Activated CD8-positive, alpha-beta memory T cell treated with anti-CD3 and anti-CD28 coated beads, Interleukin-2, amount 10 ng/mL, durations not matched to agents 7 days and 5 days (primary cell): Measurements from ENCODE around the gene CES5A. TPM values are rescaled to one million over a fixed set of nuclear protein-coding genes. Genes with fewer than 3 reads are reported as not detected.
"Not testable (repeated sequence)": the region's sequence is repeated elsewhere in the genome, so short reads cannot be mapped to it uniquely, and the experiment has no call there.

Source experiments
- ATAC-seq: fragments of 150-1000 bp; cut with Tn5 transposase; one replicate; pipeline ENCODE4 v1.10.0; 2021; ENCODE audit warnings: moderate library complexity
- CTCF ChIA-PET: fragments of 350-600 bp; sonication (Branson Sonifier 250); formaldehyde crosslinking; loops from one replicate; lab custom pipeline; 2021; ENCODE audit warnings: antibody characterized with exemption; lab: Charles Lee
- DNase-seq: peaks from one replicate; pipeline ENCODE4 v3.0.0-alpha.2; 2020
- H3K27ac Mint-ChIP-seq: one replicate; pipeline ENCODE4 v1.8.0; 2021; ENCODE audit warnings: mild to moderate bottlenecking, mixed read lengths
- H3K27me3 Mint-ChIP-seq: one replicate; pipeline ENCODE4 v1.8.0; 2021; ENCODE audit warnings: mixed read lengths
- H3K36me3 Mint-ChIP-seq: one replicate; pipeline ENCODE4 v1.8.0; 2021; ENCODE audit warnings: mild to moderate bottlenecking, mixed read lengths
- H3K4me1 Mint-ChIP-seq: one replicate; pipeline ENCODE4 v1.8.0; 2021; ENCODE audit warnings: mixed read lengths
- H3K4me3 Mint-ChIP-seq: one replicate; pipeline ENCODE4 v1.8.0; 2021; ENCODE audit warnings: mild to moderate bottlenecking, moderate library complexity, mixed read lengths
- H3K9me3 Mint-ChIP-seq: one replicate; pipeline ENCODE4 v1.8.0; 2022; ENCODE audit warnings: low read depth, mixed read lengths
- total RNA-seq, 2 experiments: library from RNA; stranded (reverse); gene quantifications; one replicate each; pipeline ENCODE4 v1.2.3, GENCODE V29; 2021

The CES5A gene
- total RNA-seq, 2 experiments from 2014 or later = not detected

DNA sequence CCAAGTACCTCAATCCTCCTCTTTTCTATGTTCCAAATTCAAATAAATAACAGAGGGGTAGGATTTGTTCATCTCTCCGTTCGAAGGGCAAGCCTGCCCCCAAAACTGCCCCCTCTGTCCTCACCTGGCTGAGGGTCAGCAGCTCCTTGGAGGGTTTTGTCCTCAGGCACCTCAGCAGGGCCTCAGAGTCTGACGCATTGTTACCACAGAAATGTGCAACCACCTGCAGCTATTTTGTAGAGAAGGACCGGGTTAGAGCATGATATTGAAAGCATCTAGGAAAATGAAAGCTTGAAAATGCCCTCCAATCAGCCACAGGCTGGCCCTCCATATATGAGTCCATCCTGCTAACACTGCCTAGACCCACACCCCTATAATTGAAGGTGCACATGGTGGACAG is 13.9 kb downstream of the CES5A start:
- Mint-ChIP-seq H3K4me1 (no peaks in the 10 kb centered on the region), H3K9me3 (no peaks in the 10 kb centered on the region), H3K4me3 (no peak overlapping the region), H3K27ac (no peak overlapping the region), H3K36me3 (no peaks in the 10 kb centered on the region), H3K27me3 (peaks cover 10% of the 10 kb centered on the region)
- CTCF ChIA-PET = no interaction called here
- no peak for DNase-seq
- ATAC-seq = no peak

DNA sequence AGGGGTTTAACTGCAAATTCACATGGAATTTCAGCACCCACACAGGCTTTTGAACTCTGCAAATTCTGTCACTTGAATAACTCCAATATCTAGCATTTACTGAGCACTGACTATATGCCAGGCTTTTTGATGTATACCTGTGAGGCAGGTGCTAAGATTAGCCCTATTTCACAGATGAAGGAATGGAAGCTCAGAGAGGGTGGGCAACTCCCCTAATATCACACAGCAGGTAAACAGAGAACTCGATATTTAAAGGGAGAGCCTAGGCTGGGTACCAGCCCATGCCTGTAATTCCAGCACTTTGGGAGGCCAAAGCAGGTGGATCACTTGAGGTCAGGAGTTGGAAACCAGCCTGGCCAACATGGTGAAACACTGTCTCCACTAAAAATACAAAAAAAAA is 17.5 kb downstream of the CES5A start:
- H3K4me1 Mint-ChIP-seq, ATAC-seq, H3K27ac Mint-ChIP-seq, DNase-seq, H3K9me3 Mint-ChIP-seq, CTCF ChIA-PET, H3K4me3 Mint-ChIP-seq, H3K36me3 Mint-ChIP-seq: not testable (repeated sequence)
- H3K27me3 Mint-ChIP-seq = peaks cover 14% of the 10 kb centered on the region

DNA sequence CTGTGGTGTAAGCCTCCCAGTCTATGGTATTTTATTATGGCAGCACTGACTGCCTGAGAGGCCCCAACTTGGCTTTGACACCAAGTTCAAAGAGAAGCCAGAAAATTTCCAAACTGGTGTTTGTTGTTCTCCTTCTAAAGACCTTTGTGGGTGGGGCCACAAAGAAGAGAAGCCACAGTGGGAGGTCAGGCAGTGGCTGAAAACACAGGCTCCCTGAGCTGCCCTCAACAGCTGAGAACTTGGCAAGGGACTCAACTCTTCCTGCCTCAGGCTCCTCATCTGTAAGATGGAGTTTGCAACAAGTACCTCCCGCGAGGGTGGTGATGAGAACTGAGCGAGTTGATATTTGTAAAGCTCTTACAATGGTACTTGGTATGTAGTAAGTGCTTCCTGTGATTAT is 18.2 kb downstream of the CES5A start:
- H3K27ac Mint-ChIP-seq = no peak overlapping the region
- H3K4me1 Mint-ChIP-seq = no peaks in the 10 kb centered on the region
- H3K27me3 Mint-ChIP-seq = peaks cover 14% of the 10 kb centered on the region
- no peak overlapping the region for H3K4me3 Mint-ChIP-seq
- no peaks in the 10 kb centered on the region for H3K36me3 Mint-ChIP-seq
- ATAC-seq (no peak), DNase-seq (no peak)
- no peaks in the 10 kb centered on the region for H3K9me3 Mint-ChIP-seq
- CTCF ChIA-PET = no interaction called here

DNA sequence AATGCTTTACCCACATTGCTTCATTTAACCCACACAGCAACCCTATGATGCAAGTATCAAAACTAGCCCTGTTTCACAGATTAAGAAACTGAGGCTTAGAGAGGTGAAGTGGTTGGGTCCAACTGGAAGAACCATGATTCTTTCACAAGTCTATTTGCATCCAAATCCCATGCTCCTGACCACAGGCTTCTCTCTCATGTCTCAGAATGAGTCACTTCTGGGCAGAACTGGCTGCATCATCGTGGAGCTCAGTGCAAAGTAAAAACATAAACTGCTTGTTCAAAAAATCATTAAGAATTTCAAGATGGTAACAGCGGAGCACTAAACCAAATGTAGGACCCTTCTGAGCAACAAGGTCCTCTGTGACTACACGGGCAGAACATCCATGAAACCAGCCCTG is 22.1 kb downstream of the CES5A start:
- Mint-ChIP-seq H3K36me3 (no peaks in the 10 kb centered on the region), H3K4me3 (no peak overlapping the region), H3K4me1 (no peaks in the 10 kb centered on the region), H3K27me3 (peaks cover 28% of the 10 kb centered on the region), H3K9me3 (no peaks in the 10 kb centered on the region), H3K27ac (no peak overlapping the region)
- DNase-seq (no peak), ATAC-seq (no peak)
- CTCF ChIA-PET = no interaction called here

DNA sequence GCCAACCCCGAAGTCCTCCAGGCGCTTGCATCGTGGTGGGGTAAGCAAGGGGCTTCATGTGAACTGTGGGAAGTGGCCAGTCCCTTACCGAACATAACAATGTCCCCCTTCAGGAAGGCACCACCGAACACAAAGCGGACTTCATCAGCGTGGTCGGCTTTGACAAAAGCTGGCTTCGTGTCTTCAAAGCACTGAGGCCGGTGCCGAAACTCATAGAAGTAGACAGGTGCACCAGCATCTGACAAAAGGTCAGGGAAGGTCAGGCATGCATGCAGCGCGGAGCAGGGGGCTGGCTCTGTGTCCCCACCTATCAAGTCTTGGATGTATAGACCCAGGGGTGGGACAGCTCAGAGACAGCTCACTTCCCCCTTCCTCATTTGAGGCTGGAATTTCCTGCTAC is 25.6 kb downstream of the CES5A start:
- Mint-ChIP-seq H3K36me3 (no peaks in the 10 kb centered on the region), H3K4me3 (no peak overlapping the region), H3K27ac (no peak overlapping the region), H3K4me1 (no peaks in the 10 kb centered on the region), H3K9me3 (no peaks in the 10 kb centered on the region), H3K27me3 (peaks cover 37% of the 10 kb centered on the region)
- CTCF ChIA-PET = interaction anchor here (1.0 kb wide), 1 partner anchor 137 kb away, joined by 3 read pairs; no protein-coding TSS in a partner anchor
- DNase-seq = no peak
- no peak for ATAC-seq

DNA sequence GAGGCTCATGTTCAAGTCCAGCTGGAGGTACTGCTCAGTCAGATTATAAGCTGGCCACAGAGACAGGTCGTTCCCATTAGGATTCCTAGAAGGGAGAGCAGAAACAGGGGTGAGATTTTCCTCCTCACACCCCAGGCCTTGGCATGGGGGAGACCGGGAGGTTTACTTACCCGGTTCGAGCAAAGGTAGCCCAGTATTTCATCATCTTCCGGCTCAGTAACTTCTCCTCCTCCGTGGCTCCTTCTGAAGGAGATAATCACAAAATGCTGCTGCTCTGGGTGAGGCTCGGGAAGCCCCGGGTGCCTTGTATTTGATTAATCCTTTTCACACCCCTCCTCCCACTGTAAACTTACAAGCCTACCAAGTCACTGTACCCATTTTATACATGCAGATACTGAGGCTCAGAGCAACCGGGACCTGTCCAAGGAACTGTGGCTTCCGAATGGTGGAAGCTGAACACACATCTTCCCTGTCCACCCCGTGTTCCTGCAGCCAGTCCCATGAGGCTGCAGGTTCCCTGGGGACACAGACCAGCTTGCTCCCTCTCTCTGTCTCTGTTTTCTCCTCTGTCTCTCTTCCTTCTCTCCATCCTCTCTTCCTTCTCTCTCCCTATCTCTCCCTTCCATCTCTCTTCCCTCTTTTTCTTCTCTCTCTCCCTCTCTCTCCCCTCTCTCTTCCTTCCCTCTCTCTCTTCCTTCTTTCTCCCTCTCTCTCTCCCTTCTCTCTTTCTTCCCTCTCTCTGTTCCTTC is 28.4 kb downstream of the CES5A start:
- Mint-ChIP-seq H3K27me3 (peaks cover 35% of the 10 kb centered on the region), H3K4me3 (no peak overlapping the region), H3K27ac (no peak overlapping the region), H3K9me3 (no peaks in the 10 kb centered on the region), H3K36me3 (no peaks in the 10 kb centered on the region), H3K4me1 (no peaks in the 10 kb centered on the region)
- ATAC-seq (no peak), DNase-seq (no peak)
- CTCF ChIA-PET = no interaction called here

DNA sequence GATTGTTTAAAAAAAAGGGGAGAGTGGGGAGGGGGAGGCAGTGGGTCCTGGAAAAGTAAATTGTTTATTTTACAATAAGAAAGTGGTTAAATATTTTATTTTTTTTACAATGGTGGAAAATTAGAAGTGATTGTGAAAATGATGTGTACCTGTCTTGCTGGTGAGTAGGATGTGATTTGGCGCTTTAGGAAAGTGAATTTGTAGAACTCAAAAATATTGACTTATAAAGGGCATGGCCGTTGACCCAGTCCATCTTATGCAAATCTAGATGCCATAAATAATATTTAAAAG is 32.1 kb downstream of the CES5A start:
- Mint-ChIP-seq H3K9me3 (no peaks in the 10 kb centered on the region), H3K36me3 (no peaks in the 10 kb centered on the region), H3K4me1 (peaks cover 9% of the 10 kb centered on the region), H3K27ac (no peak overlapping the region), H3K27me3 (peaks cover 20% of the 10 kb centered on the region), H3K4me3 (no peak overlapping the region)
- ATAC-seq (no peak), DNase-seq (no peak)
- CTCF ChIA-PET = interaction anchor here (2.6 to 4.1 kb wide), 2 partner anchors 129 to 378 kb away, joined by 15 to 18 read pairs; no protein-coding TSS in a partner anchor

DNA sequence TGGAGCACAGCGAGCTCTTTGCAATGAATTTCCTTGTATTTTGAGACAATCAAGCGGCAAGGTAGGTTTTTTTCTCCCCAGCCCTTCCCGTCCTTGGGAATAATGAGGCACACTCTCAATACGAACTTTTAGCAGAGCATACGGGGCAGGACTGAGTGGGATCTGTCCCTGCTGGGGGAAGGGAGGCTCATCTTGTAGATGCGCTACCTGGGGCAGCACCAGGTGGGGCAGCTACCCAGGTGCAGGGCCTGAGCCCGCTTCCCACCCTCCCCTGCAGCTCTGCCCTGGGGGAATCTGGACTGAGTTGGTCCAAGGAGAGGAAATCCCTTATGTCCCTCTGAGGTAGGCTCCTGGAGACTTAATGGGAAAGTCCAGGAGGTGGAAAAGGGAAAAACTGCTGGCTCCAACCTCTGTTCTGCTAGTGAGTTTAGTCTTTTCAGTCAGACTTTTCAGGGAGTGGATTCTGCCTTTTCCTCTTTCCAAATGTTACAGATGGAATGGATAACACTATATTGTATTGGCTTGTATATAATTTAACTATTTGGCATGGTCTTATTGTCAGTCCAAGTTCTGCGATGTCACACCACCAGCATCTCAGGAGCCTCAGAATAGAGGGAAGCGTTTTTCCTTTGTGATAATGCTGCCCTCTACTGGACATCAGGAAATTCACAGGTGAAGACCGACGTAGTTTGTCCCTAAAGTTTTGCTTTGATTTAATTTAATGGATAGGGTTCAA is 32.6 kb downstream of the CES5A start:
- ATAC-seq = no peak
- no peak overlapping the region for H3K4me3 Mint-ChIP-seq
- no peak overlapping the region for H3K27ac Mint-ChIP-seq
- H3K9me3 Mint-ChIP-seq = no peaks in the 10 kb centered on the region
- peaks cover 9% of the 10 kb centered on the region for H3K4me1 Mint-ChIP-seq
- H3K36me3 Mint-ChIP-seq = no peaks in the 10 kb centered on the region
- peaks cover 20% of the 10 kb centered on the region for H3K27me3 Mint-ChIP-seq
- CTCF ChIA-PET = interaction anchor here (1.1 to 4.1 kb wide), 5 partner anchors 128 to 378 kb away, joined by 3 to 18 read pairs (median 10); no protein-coding TSS in a partner anchor
- DNase-seq = no peak

DNA sequence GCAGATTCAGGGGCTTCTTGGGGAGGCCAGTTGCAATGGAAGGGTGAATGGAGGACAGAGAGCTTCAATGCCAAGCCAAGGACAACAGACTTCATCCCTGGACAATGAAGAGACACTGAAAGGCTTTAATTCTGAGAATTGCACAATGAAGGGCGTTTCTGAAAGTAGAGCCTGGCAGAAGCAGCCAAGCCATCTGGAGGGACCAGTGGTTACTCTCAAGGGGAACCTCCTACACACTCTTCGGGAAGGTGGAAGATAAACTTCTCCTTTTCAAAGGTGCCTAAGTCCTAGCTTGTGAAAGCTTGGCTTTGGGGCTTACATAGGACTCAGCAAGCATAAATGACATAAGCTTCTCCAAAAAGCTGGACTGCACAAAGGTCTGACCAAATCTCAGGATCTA is 36.1 kb downstream of the CES5A start:
- ATAC-seq (no peak), DNase-seq (no peak)
- Mint-ChIP-seq H3K4me3 (no peak overlapping the region), H3K27me3 (peaks cover 7% of the 10 kb centered on the region), H3K9me3 (no peaks in the 10 kb centered on the region), H3K27ac (no peak overlapping the region), H3K36me3 (no peaks in the 10 kb centered on the region), H3K4me1 (peaks cover 9% of the 10 kb centered on the region)
- CTCF ChIA-PET = interaction anchor here (4.1 kb wide), 1 partner anchor 374 kb away, joined by 18 read pairs; no protein-coding TSS in a partner anchor

DNA sequence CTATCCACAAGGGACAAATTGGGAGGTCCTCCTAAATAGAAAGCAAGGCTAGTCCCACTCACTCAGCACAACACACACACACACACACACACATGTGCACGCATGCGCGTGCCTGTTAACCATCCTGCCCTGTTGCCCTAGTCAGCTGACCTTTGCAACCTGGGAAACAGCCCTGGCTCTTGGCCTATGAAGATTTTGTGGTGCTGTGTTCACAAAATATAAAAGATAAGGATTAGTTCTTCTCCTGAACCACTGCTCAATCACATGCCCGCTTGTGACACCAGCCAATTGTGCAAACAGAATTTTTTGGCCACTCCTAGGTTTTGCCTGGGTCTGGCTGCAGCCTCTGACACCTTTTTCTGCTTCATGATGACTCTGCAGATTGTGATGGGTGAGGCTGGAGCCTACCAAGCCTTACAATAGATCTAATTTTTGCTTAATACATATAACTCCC is 39.0 kb downstream of the CES5A start:
- Mint-ChIP-seq H3K4me1 (peaks cover 7% of the 10 kb centered on the region), H3K27me3 (peaks cover 5% of the 10 kb centered on the region), H3K36me3 (no peaks in the 10 kb centered on the region), H3K9me3 (no peaks in the 10 kb centered on the region), H3K4me3 (no peak overlapping the region), H3K27ac (no peak overlapping the region)
- CTCF ChIA-PET = no interaction called here
- DNase-seq (no peak), ATAC-seq (no peak)

DNA sequence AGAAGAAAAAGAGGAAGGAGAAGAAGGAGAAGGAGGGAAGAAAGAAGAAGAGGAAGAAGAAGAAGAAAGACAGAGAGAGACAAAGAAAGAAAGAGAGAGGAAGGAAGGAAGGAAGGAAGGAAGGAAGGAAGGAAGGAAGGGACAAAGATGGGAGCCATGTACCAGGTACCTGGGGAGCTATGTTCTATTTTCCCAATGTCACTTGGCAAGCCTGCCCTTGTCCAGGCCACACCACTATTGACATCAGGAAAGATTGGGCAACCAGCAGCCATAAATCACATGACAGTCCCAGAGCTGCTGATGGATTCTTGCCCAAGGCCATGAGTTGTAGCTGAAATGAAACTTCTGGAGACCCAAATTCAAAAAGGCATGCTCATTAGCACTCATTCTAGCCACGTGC is 39.6 kb downstream of the CES5A start:
- Mint-ChIP-seq H3K27me3 (peaks cover 3% of the 10 kb centered on the region), H3K4me1 (peaks cover 5% of the 10 kb centered on the region), H3K27ac (no peak overlapping the region), H3K4me3 (no peak overlapping the region), H3K36me3 (no peaks in the 10 kb centered on the region), H3K9me3 (no peaks in the 10 kb centered on the region)
- CTCF ChIA-PET = no interaction called here
- no peak for DNase-seq
- ATAC-seq = no peak

DNA sequence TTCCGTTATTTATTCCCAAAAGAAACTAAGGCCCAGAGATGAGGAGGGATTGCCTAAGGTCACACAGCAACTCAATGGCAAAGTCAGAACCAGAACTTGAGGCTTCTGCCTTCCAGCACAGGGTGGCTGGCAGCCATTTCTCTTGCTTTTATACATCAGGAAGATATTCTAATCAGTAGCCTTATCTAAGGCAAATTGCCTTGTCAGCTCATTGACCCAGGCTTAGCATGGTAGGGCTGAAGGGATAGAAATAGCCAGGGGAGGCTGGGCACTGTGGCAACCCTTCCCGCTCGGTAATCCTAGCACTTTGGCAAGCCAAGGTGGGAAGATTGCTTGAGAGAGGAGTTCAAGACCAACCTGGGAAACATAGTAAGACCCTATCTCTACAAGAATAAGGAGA is 40.0 kb downstream of the CES5A start:
- H3K4me3 Mint-ChIP-seq, H3K27me3 Mint-ChIP-seq, CTCF ChIA-PET, DNase-seq, H3K9me3 Mint-ChIP-seq, H3K27ac Mint-ChIP-seq, ATAC-seq, H3K36me3 Mint-ChIP-seq, H3K4me1 Mint-ChIP-seq: not testable (repeated sequence)

DNA sequence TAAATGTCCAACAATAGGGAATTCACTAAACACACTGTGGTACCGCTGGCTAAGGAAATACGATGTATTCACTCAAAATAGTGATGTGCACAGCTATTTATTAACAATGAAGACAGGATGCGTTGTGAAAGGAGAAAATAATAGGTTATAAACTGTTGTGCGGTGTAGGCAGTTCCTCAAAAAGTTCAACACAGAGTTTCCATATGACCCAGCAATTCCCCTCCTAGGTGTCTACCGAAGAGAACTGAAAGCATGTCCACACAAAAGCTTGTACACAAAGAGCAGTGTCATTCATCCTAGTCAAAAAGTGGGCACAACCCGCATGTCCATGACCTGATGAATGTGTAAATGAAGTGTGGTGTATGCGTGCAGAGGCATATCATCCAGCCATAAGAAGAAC is 41.1 kb downstream of the CES5A start:
- Mint-ChIP-seq H3K4me1 (no peaks in the 10 kb centered on the region), H3K4me3 (no peak overlapping the region), H3K36me3 (no peaks in the 10 kb centered on the region), H3K27ac (no peak overlapping the region), H3K9me3 (no peaks in the 10 kb centered on the region), H3K27me3 (peaks cover 2% of the 10 kb centered on the region)
- CTCF ChIA-PET = no interaction called here
- no peak for ATAC-seq
- no peak for DNase-seq
